ENCODE measurements around the gene RTN4.

Gene RTN4

GRCh38 chr2:54966165-54966832, 84.0 kb downstream of the RTN4 start:
- POLR2A ChIA-PET: no interaction called here
- no peak for DNase-seq (ENCODE audit: extremely low spot score)
- TF ChIP-seq CTBP1 (IDR thresholded peaks at IDR 0.05; ENCODE audit: borderline replicate concordance): no peak
- TF ChIP-seq ELF4 (IDR thresholded peaks at IDR 0.05): no peak
- TF ChIP-seq BHLHE40 (IDR thresholded peaks at IDR 0.05; ENCODE audit: borderline replicate concordance): no peak
- no peak for TF ChIP-seq FOXK2 (IDR thresholded peaks at IDR 0.05)
- TF ChIP-seq PKNOX1 (IDR thresholded peaks at IDR 0.05): no peak
- CTCF ChIA-PET: interaction anchor here (0.5 kb wide), 1 partner anchor 275 kb away, joined by 3 read pairs; no protein-coding TSS in a partner anchor

DNA sequence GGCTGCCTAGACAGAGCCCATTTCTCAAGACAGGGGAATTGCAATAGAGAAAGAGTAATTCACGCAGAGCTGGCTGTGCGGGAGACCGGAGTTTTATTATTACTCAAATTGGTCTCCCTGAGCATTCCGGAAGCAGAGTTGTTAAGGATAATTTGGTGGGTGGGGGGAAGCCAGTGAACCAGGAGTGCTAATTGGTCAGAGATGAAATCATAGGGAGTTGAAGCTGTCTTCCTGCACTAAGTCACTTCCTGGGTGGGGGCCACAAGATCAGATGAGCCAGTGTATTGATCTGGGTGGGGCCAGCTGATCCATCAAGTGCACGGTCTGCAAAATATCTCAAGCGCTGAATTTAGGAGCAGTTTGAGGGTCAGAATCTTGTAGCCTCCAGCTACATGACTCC, 84.8 kb downstream of the RTN4 start:
- no peak for DNase-seq (ENCODE audit: extremely low spot score)
- TF ChIP-seq CTBP1 (IDR thresholded peaks at IDR 0.05; ENCODE audit: borderline replicate concordance): no peak
- no peak for TF ChIP-seq ELF4 (IDR thresholded peaks at IDR 0.05)
- TF ChIP-seq TARDBP (IDR thresholded peaks at IDR 0.05): no peak
- TF ChIP-seq ARNT (IDR thresholded peaks at IDR 0.05): no peak
- no peak for TF ChIP-seq NFRKB (IDR thresholded peaks at IDR 0.05)
- TF ChIP-seq FOXA1 (IDR thresholded peaks at IDR 0.05): no peak
- no peak for TF ChIP-seq FOXK2 (IDR thresholded peaks at IDR 0.05)
- TF ChIP-seq SP1 (IDR thresholded peaks at IDR 0.05): no peak
- TF ChIP-seq BHLHE40 (IDR thresholded peaks at IDR 0.05; ENCODE audit: borderline replicate concordance): no peak
- no peak for TF ChIP-seq SUZ12 (IDR thresholded peaks at IDR 0.05)
- TF ChIP-seq PKNOX1 (IDR thresholded peaks at IDR 0.05): no peak
- no peak for TF ChIP-seq HDGF (IDR thresholded peaks at IDR 0.05; ENCODE audit: borderline replicate concordance)
- no peak for TF ChIP-seq ZNF384 (IDR thresholded peaks at IDR 0.05)
- CTCF ChIA-PET: no interaction called here
- POLR2A ChIA-PET: no interaction called here

DNA sequence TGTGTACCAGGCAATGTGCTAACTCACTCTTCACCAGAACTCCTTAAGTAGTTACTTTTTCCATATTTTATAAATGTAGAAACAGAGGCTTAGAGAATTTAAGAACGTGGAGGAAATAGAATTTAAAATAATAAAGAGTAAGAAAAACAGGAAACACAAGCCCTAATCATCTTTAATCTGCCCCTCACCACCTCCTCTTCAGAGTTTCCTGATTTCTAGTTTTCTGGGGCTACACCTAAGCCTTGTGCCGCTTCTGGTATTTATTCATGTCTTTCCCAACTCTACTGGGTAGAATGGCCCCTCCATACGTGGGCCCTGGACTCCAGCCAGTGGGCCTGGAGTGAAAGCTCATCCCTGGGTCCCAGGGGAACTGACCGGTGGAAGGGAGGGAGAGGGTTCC, 85.4 kb downstream of the RTN4 start:
- no peak for DNase-seq (ENCODE audit: extremely low spot score)
- TF ChIP-seq L3MBTL2 (conservative IDR thresholded peaks at IDR 0.05) (no peak), BHLHE40 (IDR thresholded peaks at IDR 0.05; ENCODE audit: borderline replicate concordance) (no peak), FOXM1 (IDR thresholded peaks at IDR 0.05; ENCODE audit: borderline replicate concordance) (no peak), ZNF384 (IDR thresholded peaks at IDR 0.05) (no peak), CTBP1 (IDR thresholded peaks at IDR 0.05; ENCODE audit: borderline replicate concordance) (no peak), SUZ12 (IDR thresholded peaks at IDR 0.05) (no peak), NFRKB (IDR thresholded peaks at IDR 0.05) (no peak), PKNOX1 (IDR thresholded peaks at IDR 0.05) (no peak), SP1 (IDR thresholded peaks at IDR 0.05) (no peak), FOXK2 (IDR thresholded peaks at IDR 0.05) (no peak), ELF4 (IDR thresholded peaks at IDR 0.05) (no peak), FOXA1 (IDR thresholded peaks at IDR 0.05) (no peak), HDGF (IDR thresholded peaks at IDR 0.05; ENCODE audit: borderline replicate concordance) (no peak), LEF1 (IDR thresholded peaks at IDR 0.05; ENCODE audit: borderline replicate concordance) (no peak), ARNT (IDR thresholded peaks at IDR 0.05) (no peak), TARDBP (IDR thresholded peaks at IDR 0.05) (no peak)
- ChIA-PET POLR2A (no interaction called here), CTCF (interaction anchor here (0.6 kb wide), 1 partner anchor 26 kb away, joined by 5 read pairs; no protein-coding TSS in a partner anchor)

GRCh38 chr2:54964271-54964670, 86.0 kb downstream of the RTN4 start:
- TF ChIP-seq ARNT (IDR thresholded peaks at IDR 0.05): no peak
- no peak for TF ChIP-seq FOXK2 (IDR thresholded peaks at IDR 0.05)
- TF ChIP-seq SP1 (IDR thresholded peaks at IDR 0.05): no peak
- TF ChIP-seq BHLHE40 (IDR thresholded peaks at IDR 0.05; ENCODE audit: borderline replicate concordance): no peak
- no peak for TF ChIP-seq FOXM1 (IDR thresholded peaks at IDR 0.05; ENCODE audit: borderline replicate concordance)
- no peak for TF ChIP-seq PKNOX1 (IDR thresholded peaks at IDR 0.05)
- no peak for TF ChIP-seq NFRKB (IDR thresholded peaks at IDR 0.05)
- TF ChIP-seq SUZ12 (IDR thresholded peaks at IDR 0.05): no peak
- no peak for TF ChIP-seq CTBP1 (IDR thresholded peaks at IDR 0.05; ENCODE audit: borderline replicate concordance)
- TF ChIP-seq HDGF (IDR thresholded peaks at IDR 0.05; ENCODE audit: borderline replicate concordance): no peak
- no peak for TF ChIP-seq LEF1 (IDR thresholded peaks at IDR 0.05; ENCODE audit: borderline replicate concordance)
- no peak for TF ChIP-seq ZNF384 (IDR thresholded peaks at IDR 0.05)
- no peak for TF ChIP-seq L3MBTL2 (conservative IDR thresholded peaks at IDR 0.05)
- ChIA-PET CTCF (no interaction called here), POLR2A (no interaction called here)
- no peak for DNase-seq (ENCODE audit: extremely low spot score)

DNA sequence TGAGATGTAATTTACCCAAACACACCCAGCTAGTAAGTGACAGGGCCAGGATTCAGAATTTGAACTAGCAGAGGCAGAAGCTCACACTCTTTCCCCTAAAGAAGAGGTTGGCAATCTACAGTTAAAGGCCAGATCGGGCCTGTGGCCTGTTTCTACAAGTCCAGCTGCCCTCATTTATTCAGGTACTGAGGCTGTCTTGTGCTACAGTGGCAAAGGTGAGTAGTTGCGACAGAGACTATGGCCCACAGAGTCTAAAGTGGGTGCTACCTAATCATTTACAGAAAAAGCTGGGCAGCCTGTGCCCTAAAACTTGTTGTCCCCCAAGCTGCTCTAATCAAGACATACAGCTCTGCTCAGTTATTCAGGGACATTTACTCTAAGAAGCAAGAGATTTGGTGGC, 86.8 kb downstream of the RTN4 start:
- CTCF ChIA-PET: no interaction called here
- TF ChIP-seq SUZ12 (IDR thresholded peaks at IDR 0.05) (no peak), L3MBTL2 (conservative IDR thresholded peaks at IDR 0.05) (no peak), LEF1 (IDR thresholded peaks at IDR 0.05; ENCODE audit: borderline replicate concordance) (no peak), ZNF384 (IDR thresholded peaks at IDR 0.05) (no peak), PKNOX1 (IDR thresholded peaks at IDR 0.05) (no peak), FOXK2 (IDR thresholded peaks at IDR 0.05) (no peak), BHLHE40 (IDR thresholded peaks at IDR 0.05; ENCODE audit: borderline replicate concordance) (no peak), ELF4 (IDR thresholded peaks at IDR 0.05) (no peak), NFRKB (IDR thresholded peaks at IDR 0.05) (no peak), SP1 (IDR thresholded peaks at IDR 0.05) (no peak), ARNT (IDR thresholded peaks at IDR 0.05) (no peak), FOXA1 (IDR thresholded peaks at IDR 0.05) (no peak), FOXM1 (IDR thresholded peaks at IDR 0.05; ENCODE audit: borderline replicate concordance) (no peak), HDGF (IDR thresholded peaks at IDR 0.05; ENCODE audit: borderline replicate concordance) (no peak), TARDBP (IDR thresholded peaks at IDR 0.05) (no peak), CTBP1 (IDR thresholded peaks at IDR 0.05; ENCODE audit: borderline replicate concordance) (no peak)
- POLR2A ChIA-PET: no interaction called here

More for the DNA sequence above, 86.8 kb downstream of the RTN4 start:
- DNase-seq (ENCODE audit: extremely low spot score): no peak

Measured in HEK293T (cell line).